GM10266 (cell line): ENCODE results near the gene SULT1C2.

Experiments
- DNase-seq: peaks from one replicate; pipeline ENCODE4 v3.0.0; 2012; ENCODE audit errors: extremely low spot score
- CTCF ChIP-seq: IDR thresholded peaks from 2 replicates; pipeline ENCODE4 v1.5.1; 2012; ENCODE audit warnings: mild to moderate bottlenecking, low read depth; ENCODE audit not compliant: control insufficient read depth, insufficient read depth; ENCODE audit errors: missing control alignments

The SULT1C2 gene

GRCh38 chr2:108288534-108289106, at the start of gene SULT1C2:
Gene SULT1C2, plus strand, starts transcription at chr2:108288895. Its CDS starts 4,773 bp downstream, at chr2:108293668.
- TF ChIP-seq CTCF: no peak
- no peak for DNase-seq

DNA sequence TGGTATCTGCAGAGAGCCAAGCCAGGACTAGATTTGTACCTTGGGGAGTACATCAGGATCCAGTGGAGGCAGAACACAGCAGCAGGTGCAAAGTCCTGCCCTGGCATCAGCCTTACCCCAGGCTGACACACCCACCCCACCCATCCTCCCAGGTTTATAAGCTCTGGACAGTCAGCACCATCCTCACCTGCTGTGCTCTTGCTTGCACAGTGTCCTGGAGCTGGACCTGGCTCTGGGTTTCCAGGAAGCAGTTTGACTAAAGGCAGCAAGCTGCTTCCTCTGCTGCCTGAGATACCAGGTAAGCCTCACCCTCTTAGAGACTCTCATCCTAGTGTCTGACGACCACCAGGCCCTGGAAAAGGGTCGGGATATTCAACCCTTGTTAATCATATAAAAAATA, 48.9 kb upstream of the SULT1C2 start, which contains the start of gene SULT1C3:
SULT1C3 (plus strand) TSS at position 183 of the 400 bp plus-strand sequence. CDS start 7,227 bp downstream, outside the sequence.
- no peak for TF ChIP-seq CTCF
- no peak for DNase-seq

DNA sequence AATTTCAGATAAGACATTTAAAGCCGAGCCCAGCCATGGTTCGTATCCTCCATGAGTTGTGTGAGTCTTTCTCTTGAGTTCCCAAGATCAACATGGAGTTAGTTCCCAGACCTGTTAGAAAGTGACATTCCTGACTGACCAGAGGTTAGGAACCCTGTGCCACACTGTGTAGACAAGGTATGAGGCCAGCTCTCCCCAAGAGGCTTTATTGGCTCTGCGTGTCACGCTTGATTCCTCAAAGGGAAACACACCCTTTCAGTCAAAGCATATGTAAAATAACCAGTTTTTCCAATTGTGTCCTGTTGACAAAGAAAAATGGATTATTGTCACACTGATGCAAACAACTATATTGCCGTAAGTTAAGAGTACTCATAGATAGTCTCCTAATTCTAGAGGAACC, 47.7 kb upstream of the SULT1C2 start:
- no peak for DNase-seq

DNA sequence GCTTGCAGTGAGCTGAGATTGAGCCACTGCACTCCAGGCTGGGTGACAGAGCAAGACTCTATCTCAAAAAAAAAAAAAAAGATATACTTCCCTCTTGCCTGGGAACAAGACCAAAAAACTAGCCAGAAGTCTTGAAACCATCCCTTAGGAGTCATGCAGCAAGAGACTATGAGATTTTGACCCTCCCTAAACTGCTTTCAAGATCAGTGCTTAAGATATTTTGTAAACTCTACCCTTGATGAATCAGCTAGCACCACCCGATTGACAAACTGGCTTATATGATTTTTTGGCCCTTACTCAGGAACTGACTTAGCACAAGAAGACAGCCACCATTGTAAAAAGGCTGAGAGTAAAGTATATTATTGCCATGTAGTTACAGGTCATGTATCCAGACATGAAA, 45.1 kb upstream of the SULT1C2 start:
- TF ChIP-seq CTCF: no peak
- DNase-seq: no peak

More for the DNA sequence above, 47.7 kb upstream of the SULT1C2 start:
- no peak for TF ChIP-seq CTCF

DNA sequence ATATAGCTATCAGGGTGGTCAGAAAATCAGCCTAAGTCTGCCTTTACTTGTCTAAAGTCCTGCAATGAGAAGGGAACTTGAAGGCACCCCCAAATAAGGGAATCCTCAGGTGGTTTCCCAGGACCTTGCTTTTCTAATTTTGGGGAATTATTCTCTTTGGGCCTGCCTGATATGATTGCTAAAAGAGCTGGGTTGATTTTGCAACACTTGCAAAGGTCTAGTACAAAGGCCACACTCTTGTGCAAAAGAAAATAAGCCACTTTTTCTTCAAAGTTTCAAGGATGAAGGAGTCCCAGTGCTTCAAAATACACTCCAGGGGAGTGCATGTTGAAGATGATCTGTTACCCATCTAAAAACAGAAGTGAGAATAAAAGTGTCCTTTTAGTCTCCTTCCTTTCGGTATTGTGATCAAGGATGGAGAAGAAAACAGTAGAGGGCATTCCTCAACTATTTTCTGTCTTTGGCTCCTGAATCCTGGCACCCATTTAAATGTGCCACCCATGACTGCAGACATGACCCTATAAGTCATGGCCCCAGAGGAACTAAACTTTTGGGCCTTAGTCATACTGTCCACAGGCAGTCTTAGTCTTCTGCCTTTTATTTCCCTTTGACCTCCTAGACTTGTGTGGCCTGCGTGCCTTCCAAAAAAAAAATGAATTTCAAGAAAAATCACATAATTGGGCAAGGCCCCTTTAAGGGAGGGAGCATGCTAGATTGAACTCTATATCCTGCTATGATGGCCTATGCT, 43.9 kb upstream of the SULT1C2 start:
- no peak for DNase-seq
- no peak for TF ChIP-seq CTCF

GRCh38 chr2:108253106-108253505, 35.6 kb upstream of the SULT1C2 start:
- no peak for TF ChIP-seq CTCF
- no peak for DNase-seq

GRCh38 chr2:108257757-108258331, 30.9 kb upstream of the SULT1C2 start:
- DNase-seq: no peak
- no peak for TF ChIP-seq CTCF
